Colon (tissue), 2 donors: ENCODE data around the gene OR1C1.
"Not testable (repeated sequence)": the region's sequence is repeated elsewhere in the genome, so short reads cannot be mapped to it uniquely, and the experiment has no call there.

Source experiments
- FAIRE-seq: peaks from 2 replicates; lab custom pipeline; 2012; peaks lifted over from hg19 to GRCh38; lab: Jason Lieb, UNC
- donor health status: control.
- donor health status: control.

The OR1C1 gene, protein sequence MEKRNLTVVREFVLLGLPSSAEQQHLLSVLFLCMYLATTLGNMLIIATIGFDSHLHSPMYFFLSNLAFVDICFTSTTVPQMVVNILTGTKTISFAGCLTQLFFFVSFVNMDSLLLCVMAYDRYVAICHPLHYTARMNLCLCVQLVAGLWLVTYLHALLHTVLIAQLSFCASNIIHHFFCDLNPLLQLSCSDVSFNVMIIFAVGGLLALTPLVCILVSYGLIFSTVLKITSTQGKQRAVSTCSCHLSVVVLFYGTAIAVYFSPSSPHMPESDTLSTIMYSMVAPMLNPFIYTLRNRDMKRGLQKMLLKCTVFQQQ

DNA sequence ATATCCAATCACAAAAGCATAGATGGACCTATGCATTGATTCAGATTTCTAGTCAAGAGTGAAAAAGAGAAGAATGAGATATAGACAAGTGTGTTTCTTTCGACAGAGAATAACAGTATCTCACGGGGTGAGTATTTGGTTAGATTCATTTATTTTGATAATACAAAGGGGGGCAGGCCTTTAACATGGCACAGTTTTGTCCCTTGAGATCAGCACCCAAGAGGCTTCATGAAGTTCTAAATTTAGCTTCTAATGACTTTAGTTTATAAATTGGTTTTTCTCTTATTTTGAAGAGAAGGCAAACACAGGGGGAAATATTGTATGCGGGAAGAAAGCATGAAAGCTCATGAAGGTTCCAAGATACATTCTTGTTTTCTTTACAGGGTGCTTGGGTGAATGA is at the start of gene OR1C1:
OR1C1 (minus strand) TSS at position 101 of the 400 bp plus-strand sequence. CDS start 2,150 bp downstream, outside the sequence.
- FAIRE-seq: no peak

DNA sequence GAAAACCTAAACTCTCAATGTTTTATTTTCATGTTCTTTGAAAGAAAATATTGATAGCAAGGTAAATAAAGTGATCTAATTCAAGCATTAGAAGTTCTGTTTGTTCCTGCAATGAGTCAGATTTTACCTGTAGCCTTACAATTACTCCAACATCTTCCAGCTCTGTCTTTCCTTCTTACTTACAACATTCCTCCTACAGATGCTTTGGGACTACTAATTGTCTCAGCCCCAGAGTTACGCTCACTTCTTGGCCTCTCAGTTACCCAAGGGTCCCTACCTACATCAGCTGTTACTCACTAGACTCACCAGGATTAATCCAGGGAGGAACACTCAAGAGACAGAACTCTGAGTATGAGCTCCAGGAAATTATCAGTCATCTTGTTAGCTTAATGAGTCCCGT is 37.2 kb upstream of the OR1C1 start:
- no peak for FAIRE-seq

DNA sequence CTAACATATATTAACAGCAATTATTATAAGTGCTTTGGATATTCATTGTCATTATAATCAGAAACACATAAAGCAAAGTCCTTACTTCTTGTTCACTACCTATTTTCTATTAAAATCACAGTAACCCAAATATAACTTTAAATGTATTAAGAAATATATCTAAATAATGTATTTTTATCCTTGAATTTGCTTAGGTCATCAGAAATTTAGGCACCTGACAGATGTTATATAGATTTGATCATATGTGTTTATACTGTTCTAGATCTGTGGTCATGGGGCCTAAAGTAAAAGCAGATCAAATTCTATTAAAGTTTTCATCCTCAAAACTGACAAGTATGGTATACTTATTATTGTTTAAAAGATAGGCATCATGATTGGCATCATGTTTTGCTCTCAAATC is 9.2 kb upstream of the OR1C1 start:
- no peak for FAIRE-seq

DNA sequence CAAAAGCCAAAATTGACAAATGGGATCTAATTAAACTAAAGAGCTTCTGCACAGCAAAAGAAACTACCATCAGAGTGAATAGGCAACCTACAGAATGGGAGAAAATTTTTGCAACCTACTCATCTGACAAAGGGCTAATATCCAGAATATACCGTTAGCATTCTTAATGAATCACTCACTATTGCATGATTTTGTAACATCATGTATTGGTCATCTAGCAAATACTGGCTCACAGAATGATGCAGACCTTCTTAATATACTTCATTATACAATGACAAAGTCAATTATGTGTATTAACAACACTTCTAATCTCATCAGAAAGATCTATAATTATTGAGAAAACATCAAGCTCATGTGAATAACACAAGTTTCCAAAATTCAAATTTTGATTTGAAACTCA is 6.0 kb downstream of the OR1C1 start:
- FAIRE-seq: not testable (repeated sequence)

DNA sequence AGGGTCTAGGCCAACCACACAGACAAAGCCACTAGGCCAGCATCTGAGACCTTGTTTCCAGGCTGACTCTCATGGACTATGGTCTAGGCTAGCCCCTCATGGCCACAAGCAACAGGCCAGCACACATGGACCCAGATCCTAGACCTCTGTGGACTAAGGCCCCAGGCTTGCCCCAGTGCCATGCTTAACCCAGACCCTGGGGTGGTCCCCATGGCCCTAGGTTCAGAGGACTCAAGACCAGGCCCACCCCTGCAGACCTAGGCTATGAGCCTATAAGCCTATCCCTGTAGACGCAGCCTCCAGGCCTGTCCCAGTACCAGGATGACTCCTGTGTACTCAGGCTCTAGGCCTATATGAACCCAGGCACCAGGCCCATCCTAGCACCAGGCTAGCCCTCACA is 10.5 kb downstream of the OR1C1 start:
- FAIRE-seq: no peak

- FAIRE-seq: no peak
Measured at GRCh38 chr1:247748041-247748440, 12.3 kb downstream of the OR1C1 start, which contains the start of gene OR14A2. Gene OR14A2 (minus strand): TSS chr1:247748141.

DNA sequence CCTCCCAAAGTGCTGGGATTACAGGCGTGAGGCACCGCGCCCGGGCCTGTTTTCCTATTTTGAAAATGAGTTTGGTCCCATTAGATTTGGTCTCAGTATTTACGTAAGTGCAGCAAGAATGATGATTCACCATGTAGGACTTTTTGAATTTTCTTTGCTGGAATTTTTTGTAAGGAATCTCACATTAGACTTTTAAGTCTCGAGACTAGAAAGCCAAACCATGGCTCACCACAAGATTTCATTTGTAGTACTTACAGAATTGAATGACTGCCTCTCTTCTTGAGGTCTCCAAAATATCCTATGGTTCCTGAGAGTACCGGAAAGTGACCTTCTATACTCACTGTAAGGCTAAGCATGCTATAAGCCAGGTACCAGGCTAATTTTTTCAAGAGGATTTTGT is 12.7 kb downstream of the OR1C1 start:
- FAIRE-seq: no peak

DNA sequence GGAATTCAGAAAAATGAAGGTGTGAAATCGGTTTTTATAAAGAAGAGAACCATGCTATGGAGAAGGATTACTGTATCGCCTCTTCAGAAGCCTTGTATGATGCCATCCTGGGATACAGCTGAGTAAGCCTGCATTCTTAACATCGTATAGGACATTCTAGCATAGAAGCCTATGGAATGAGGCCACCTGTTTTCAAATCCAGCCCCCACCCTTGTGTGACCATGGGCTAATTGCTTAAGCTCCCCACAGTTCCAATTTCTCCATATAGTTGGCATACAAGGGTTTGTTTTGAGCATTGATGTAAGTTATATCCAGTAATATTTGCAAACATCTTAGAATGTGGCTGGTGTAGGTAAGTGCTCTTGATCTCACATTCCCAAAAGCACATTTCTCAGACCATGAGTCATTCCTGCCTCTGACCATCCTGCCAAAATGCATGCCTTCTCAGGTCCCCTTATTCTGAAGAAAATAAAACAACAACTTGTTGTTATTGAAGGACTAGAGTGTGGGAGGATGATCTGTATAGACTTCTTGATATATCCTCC is 13.9 kb downstream of the OR1C1 start:
- FAIRE-seq: no peak

- not testable (repeated sequence) for FAIRE-seq
Measured at GRCh38 chr1:247742215-247742760, 18.1 kb downstream of the OR1C1 start.

- no peak for FAIRE-seq
Measured at GRCh38 chr1:247741756-247742155, 18.6 kb downstream of the OR1C1 start.

DNA sequence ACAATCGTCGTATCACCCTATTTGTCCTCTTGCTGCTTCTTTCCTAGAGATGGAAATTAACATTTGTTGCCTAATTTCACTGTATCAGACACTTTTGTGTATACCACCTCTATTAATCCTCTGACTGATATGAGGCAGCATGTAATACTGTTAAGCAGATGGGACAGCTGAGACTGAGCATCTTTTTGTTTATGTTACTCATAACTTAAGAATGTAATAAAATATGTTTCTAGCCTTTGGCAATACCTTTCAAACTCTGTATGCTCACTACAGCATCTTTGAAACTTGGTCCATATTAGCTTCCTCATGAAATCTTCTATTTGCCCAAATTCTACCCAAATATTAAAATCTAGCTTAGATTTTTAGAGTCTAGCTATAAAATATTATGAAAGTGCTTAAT is 19.6 kb downstream of the OR1C1 start:
- FAIRE-seq: no peak

- no peak for FAIRE-seq
Measured at GRCh38 chr1:247738315-247738714, 22.0 kb downstream of the OR1C1 start, which contains the start of gene OR14K1. Gene OR14K1 (plus strand): TSS chr1:247738615. CDS start chr1:247738615, 0 bp downstream.

DNA sequence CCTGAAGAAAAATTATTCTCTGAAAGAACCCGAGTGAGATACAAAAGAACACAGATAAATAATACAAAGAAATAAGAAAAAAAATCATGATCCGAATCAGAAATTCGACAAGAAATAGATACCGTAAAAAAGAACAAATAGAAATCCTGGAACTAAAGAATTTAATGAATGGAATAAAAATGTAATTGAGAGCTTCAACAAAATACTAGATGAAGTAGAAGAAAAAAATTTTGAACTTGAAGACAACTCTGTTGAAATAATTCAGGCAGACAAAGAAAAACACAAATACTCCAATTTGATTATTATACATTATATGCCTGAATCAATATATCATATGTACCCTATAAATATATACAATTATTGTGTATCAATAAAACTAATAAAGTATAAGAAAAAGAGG is 39.1 kb downstream of the OR1C1 start:
- FAIRE-seq: no peak

GRCh38 chr1:247716546-247716945 is 43.8 kb downstream of the OR1C1 start, which contains the start of gene OR6F1:
Gene OR6F1 (minus strand): TSS chr1:247716646. CDS start chr1:247712755, 3,891 bp downstream.
- no peak for FAIRE-seq

DNA sequence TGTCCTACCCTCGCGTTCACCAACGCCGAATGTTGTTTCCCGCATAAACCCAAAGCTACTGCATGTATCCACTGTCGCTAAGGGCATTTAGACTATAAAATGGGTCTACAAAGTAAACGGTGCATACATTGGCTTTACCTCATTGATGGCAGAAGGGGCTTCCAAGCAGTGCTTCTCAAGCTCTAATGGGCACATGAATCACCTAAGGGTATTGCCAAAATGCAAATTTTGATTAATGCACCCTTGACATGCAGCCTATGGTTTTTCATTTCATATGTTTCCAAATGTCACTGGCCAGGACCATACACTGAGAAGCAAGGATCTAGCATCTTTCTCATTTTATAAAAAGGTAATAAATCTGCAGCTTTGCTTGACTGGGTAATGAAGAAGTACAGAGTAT is 46.6 kb downstream of the OR1C1 start:
- FAIRE-seq: no peak

DNA sequence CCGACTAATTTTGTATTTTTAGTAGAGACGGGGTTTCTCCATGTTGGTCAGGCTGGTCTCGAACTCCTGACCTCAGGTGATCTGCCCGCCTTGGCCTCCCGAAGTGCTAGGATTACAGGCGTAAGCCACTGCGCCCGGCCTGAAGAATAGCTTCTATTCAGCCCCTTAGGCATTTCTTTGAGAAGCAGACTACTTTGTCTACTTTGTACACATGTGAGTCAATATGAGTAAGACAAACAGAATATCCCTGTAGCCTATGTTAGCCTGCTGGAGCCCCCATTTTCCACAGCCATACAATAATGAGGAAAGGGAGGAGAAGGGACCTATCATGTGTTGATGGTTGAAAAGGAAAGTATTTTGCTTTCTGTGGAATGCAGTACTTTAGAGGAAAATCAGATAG is 49.7 kb downstream of the OR1C1 start:
- FAIRE-seq: not testable (repeated sequence)
